ENCODE results near the gene CFAP410. TPM values are rescaled to one million over a fixed set of nuclear protein-coding genes. Genes with fewer than 3 reads are reported as not detected.

The CFAP410 gene
- total and polyA plus RNA-seq, 2 of the 4 experiments (the other 2 are of a cell fraction): 3.8 to 10.3 TPM

DNA sequence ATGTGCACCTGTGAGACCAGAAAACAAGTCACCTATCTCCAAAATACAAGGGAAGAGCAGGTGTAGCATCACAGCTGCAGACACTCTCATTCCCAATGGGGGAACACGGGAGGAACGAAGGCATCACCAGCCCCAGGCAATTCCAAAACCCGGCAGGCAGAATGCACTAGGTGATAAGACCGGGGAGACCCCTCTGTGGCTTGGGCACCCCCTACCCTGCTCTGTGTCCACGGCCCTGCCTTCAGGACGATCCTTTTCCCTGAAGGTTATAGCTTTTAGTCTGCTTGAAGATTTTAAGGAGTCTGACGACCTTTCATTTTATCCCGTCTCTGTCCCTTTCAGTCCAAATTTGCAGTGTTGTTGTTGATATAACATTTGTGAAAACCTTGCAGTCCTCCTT, 33.4 kb upstream of the CFAP410 start:
- intact Hi-C loops (cut with micrococcal nuclease): no loop called here
- no peaks in the 10 kb centered on the region for H4K20me1 ChIP-seq (ENCODE audit: insufficient read depth, low read length)
- H4K5ac ChIP-seq (ENCODE audit: low read depth, low read length): no peak overlapping the region
- no peak overlapping the region for H4K8ac ChIP-seq (ENCODE audit: low read depth in 2 of 2, low read length in 2 of 2)
- POLR2A ChIA-PET (ENCODE audit: unreplicated experiment): no interaction called here
- H3K14ac ChIP-seq (replicated peaks; ENCODE audit: low read depth, low read length): no peak overlapping the region
- H3K4me3 ChIP-seq (ENCODE audit: insufficient read depth, low read depth, low read length): no peak overlapping the region
- no peaks in the 10 kb centered on the region for H3K4me1 ChIP-seq (ENCODE audit: control insufficient read depth, insufficient read depth, low read length)
- H3K4me2 ChIP-seq (ENCODE audit: low read depth, low read length): no peak overlapping the region
- H2AK9ac ChIP-seq (replicated peaks; ENCODE audit: low read depth, low read length, poor library complexity): no peak overlapping the region
- no TSS peak for BruUV-seq (replicated peaks)
- no peak overlapping the region for H3K4ac ChIP-seq (ENCODE audit: low read depth, low read length)
- H3K9ac ChIP-seq (ENCODE audit: low read depth, low read length): no peak overlapping the region
- H2BK20ac ChIP-seq (ENCODE audit: low read depth, low read length): no peak overlapping the region
- H2BK15ac ChIP-seq (ENCODE audit: low read depth, low read length): no peak overlapping the region
- DNase-seq: no peak
- no peak overlapping the region for H3K23ac ChIP-seq (ENCODE audit: low read depth, low read length)
- no peaks in the 10 kb centered on the region for H3K36me3 ChIP-seq (ENCODE audit: control insufficient read depth, insufficient read depth, low read length)
- in situ Hi-C loops (cut with MboI; ENCODE audit: low sequenced_read_pairs): no loop called here
- no peak overlapping the region for H3K18ac ChIP-seq (ENCODE audit: low read depth, low read length)
- H2AK5ac ChIP-seq (ENCODE audit: low read depth, low read length): no peak overlapping the region
- no peaks in the 10 kb centered on the region for H3K9me1 ChIP-seq (ENCODE audit: insufficient read depth, low read length)
- H3K56ac ChIP-seq (ENCODE audit: extremely low read depth, insufficient read depth, low read length): no peak overlapping the region
- TF ChIP-seq NFE2L2 (IDR thresholded peaks at IDR 0.05; ENCODE audit: low read depth, low read length) (no peak), MAZ (IDR thresholded peaks at IDR 0.05; ENCODE audit: borderline replicate concordance, low read depth, low read length) (no peak), SMC3 (IDR thresholded peaks at IDR 0.05; ENCODE audit: low read depth, low read length) (no peak), BHLHE40 (IDR thresholded peaks at IDR 0.05; ENCODE audit: low read depth, low read length) (no peak), RAD21 (IDR thresholded peaks at IDR 0.05; ENCODE audit: low read length) (no peak), RCOR1 (IDR thresholded peaks at IDR 0.05; ENCODE audit: insufficient replicate concordance, low read length) (no peak)
- no peaks in the 10 kb centered on the region for H3K79me1 ChIP-seq (ENCODE audit: low read depth in 1 of 2, low read length in 2 of 2)
- no peak for ATAC-seq (ENCODE audit: low read depth)
- no peak overlapping the region for H2AFZ ChIP-seq (replicated peaks; ENCODE audit: low read length, poor library complexity)
- WGBS, 2 experiments (ENCODE audit: extremely low coverage in 2 of 2, insufficient read length in 1 of 2): 50% methylated on average over 2 of the region's 8 CpGs; no CpG with 5 or more reads in 1 of the 2 experiments
- H3K27ac ChIP-seq (ENCODE audit: insufficient read depth, low read length): no peak overlapping the region
- peaks cover 3% of the 10 kb centered on the region; the same call in 1 of the 2 replicates for H3K27me3 ChIP-seq (ENCODE audit: control insufficient read depth, insufficient read depth, low read length)
- H4K91ac ChIP-seq (ENCODE audit: insufficient read depth, low read depth, low read length): no peak overlapping the region
- no peak overlapping the region for H2BK120ac ChIP-seq (ENCODE audit: low read depth, low read length)
- H3K9me3 ChIP-seq (ENCODE audit: control insufficient read depth, insufficient read depth, low read length): peaks cover 8% of the 10 kb centered on the region; the same call in 1 of the 2 replicates
- CTCF ChIA-PET: no interaction called here
- H2BK5ac ChIP-seq (ENCODE audit: low read depth, low read length, poor library complexity, severe bottlenecking): no peak overlapping the region
- dilution Hi-C loops (cut with HindIII; ENCODE audit: low sequenced_read_pairs, unreplicated experiment): no loop called here
